ENCODE data around the gene MARCKSL1. TPM values are rescaled to one million over a fixed set of nuclear protein-coding genes. Genes with fewer than 3 reads are reported as not detected.

MARCKSL1 gene
- polyA plus RNA-seq, 1 donor (not counting 4 experiments of a cell fraction or from before 2014, with no cell fraction given), result 8.5 TPM

DNA sequence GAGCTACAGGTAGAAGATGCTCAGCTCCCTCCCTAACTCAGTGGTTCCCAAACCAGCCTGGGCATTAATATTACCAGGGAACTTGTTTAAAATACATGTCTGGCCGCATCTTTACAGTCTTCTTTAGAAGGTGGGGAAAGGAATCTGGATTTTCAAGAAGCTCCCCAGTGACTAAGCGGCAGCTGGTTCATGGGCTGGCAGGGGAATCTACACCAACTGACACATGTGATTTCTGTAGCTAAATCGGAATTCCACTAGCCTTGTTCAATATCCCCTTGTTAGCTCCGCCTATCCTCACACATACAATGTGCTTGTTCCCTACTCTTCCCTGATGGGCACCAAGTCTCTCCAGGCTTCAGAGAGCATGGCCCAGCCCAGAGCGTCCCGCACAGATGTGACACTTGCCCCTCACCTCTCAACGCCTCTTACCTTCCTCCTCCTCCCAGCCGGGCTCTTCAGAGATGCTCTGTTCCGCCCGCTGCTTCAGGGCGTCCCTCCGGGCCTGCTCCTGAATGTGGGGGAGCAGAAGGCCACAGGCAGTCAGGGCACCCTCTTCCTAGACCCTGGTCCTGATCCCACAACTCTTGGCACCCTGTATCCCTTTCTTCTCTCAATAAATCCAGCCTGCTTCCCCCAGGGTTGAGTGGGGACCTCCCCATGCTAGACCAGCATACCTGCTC, 41.6 kb upstream of the MARCKSL1 start:
- H4K20me1 ChIP-seq (ENCODE audit: control insufficient read depth, extremely low read depth, insufficient read depth, low read length), result no peaks in the 10 kb centered on the region
- FAIRE-seq (no peak), DNase-seq (ENCODE audit: low read depth, low spot score) (no peak)
- H3K9ac ChIP-seq (ENCODE audit: control insufficient read depth, extremely low read depth, insufficient read depth, low read length), result no peak overlapping the region
- no peak overlapping the region for H3K27ac ChIP-seq (ENCODE audit: control insufficient read depth, insufficient read depth, low read length)
- no peak overlapping the region for H2AFZ ChIP-seq (ENCODE audit: control insufficient read depth, low read length)
- H3K79me2 ChIP-seq (ENCODE audit: control insufficient read depth, insufficient read depth, low read length), result no peaks in the 10 kb centered on the region
- no peak overlapping the region for H3K4me3 ChIP-seq (ENCODE audit: control insufficient read depth in 2 of 3, extremely low read depth in 1 of 3, insufficient read depth in 2 of 3, low read depth in 1 of 3, low read length in 3 of 3)
- no peak overlapping the region for H3K4me2 ChIP-seq (ENCODE audit: control insufficient read depth, extremely low read depth, insufficient read depth, low read depth, low read length)
- H3K27me3 ChIP-seq (ENCODE audit: control insufficient read depth, extremely low read depth, insufficient read depth, low read length), result no peaks in the 10 kb centered on the region
- no peaks in the 10 kb centered on the region for H3K9me1 ChIP-seq (ENCODE audit: control insufficient read depth, extremely low read depth, insufficient read depth, low read length)
- H3K9me3 ChIP-seq (ENCODE audit: control insufficient read depth, low read depth, low read length), result no peaks in the 10 kb centered on the region
- dilution Hi-C loops (cut with MboI; ENCODE audit: extremely low pct_ligation_motif_present, low sequenced_read_pairs), result no loop called here
- no peaks in the 10 kb centered on the region for H3K4me1 ChIP-seq (ENCODE audit: control insufficient read depth, extremely low read depth, insufficient read depth, low read length)
- TF ChIP-seq, protein P1, sequence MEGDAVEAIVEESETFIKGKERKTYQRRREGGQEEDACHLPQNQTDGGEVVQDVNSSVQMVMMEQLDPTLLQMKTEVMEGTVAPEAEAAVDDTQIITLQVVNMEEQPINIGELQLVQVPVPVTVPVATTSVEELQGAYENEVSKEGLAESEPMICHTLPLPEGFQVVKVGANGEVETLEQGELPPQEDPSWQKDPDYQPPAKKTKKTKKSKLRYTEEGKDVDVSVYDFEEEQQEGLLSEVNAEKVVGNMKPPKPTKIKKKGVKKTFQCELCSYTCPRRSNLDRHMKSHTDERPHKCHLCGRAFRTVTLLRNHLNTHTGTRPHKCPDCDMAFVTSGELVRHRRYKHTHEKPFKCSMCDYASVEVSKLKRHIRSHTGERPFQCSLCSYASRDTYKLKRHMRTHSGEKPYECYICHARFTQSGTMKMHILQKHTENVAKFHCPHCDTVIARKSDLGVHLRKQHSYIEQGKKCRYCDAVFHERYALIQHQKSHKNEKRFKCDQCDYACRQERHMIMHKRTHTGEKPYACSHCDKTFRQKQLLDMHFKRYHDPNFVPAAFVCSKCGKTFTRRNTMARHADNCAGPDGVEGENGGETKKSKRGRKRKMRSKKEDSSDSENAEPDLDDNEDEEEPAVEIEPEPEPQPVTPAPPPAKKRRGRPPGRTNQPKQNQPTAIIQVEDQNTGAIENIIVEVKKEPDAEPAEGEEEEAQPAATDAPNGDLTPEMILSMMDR (optimal IDR thresholded peaks at IDR 0.05 in 1 of 3, IDR thresholded peaks at IDR 0.05 in 1 of 3, conservative IDR thresholded peaks at IDR 0.05 in 1 of 3; ENCODE audit: extremely low read depth in 1 of 3, insufficient read depth in 2 of 3, low read length in 3 of 3), result no peak
- TF ChIP-seq EZH2 (IDR thresholded peaks at IDR 0.05; ENCODE audit: low read length), result no peak
- peaks cover 43 to 57% of the 10 kb centered on the region in 2 experiments for H3K36me3 ChIP-seq (ENCODE audit: control insufficient read depth in 2 of 2, extremely low read depth in 1 of 2, insufficient read depth in 2 of 2, low read length in 2 of 2)

DNA sequence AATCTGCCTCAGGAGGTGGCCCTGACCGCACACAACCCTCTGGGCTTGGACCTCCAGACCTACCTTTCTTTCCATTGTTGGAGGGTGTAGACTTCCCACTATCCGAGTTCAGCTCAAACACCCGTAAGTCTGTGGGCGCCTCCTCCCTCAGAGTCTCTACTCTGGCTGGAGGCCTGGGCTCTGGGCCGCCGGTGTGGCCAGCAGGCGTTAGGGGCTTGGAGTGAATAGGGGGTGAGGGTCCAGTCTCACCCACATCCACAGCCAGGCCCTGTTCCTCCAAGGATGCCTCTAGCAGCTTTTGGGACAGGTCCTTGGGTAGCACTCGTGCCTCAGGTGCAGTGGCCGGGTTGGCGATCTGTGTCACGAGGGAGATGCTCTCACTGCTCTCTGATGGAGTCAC, 40.2 kb upstream of the MARCKSL1 start:
- Histone ChIP-seq H3K4me2 (ENCODE audit: control insufficient read depth, extremely low read depth, insufficient read depth, low read depth, low read length) (no peak overlapping the region), H3K4me1 (ENCODE audit: control insufficient read depth, extremely low read depth, insufficient read depth, low read length) (no peaks in the 10 kb centered on the region), H4K20me1 (ENCODE audit: control insufficient read depth, extremely low read depth, insufficient read depth, low read length) (no peaks in the 10 kb centered on the region), H3K27ac (ENCODE audit: control insufficient read depth, insufficient read depth, low read length) (no peak overlapping the region), H3K9me1 (ENCODE audit: control insufficient read depth, extremely low read depth, insufficient read depth, low read length) (no peaks in the 10 kb centered on the region), H3K36me3 (ENCODE audit: control insufficient read depth in 2 of 2, extremely low read depth in 1 of 2, insufficient read depth in 2 of 2, low read length in 2 of 2) (peaks cover 52 to 62% of the 10 kb centered on the region in 2 experiments), H3K79me2 (ENCODE audit: control insufficient read depth, insufficient read depth, low read length) (no peaks in the 10 kb centered on the region), H3K9me3 (ENCODE audit: control insufficient read depth, low read depth, low read length) (no peaks in the 10 kb centered on the region), H3K27me3 (ENCODE audit: control insufficient read depth, extremely low read depth, insufficient read depth, low read length) (no peaks in the 10 kb centered on the region), H3K9ac (ENCODE audit: control insufficient read depth, extremely low read depth, insufficient read depth, low read length) (no peak overlapping the region), H3K4me3 (ENCODE audit: control insufficient read depth in 2 of 3, extremely low read depth in 1 of 3, insufficient read depth in 2 of 3, low read depth in 1 of 3, low read length in 3 of 3) (no peak overlapping the region), H2AFZ (ENCODE audit: control insufficient read depth, low read length) (no peak overlapping the region)
- dilution Hi-C loops (cut with MboI; ENCODE audit: extremely low pct_ligation_motif_present, low sequenced_read_pairs), result no loop called here
- no peak for TF ChIP-seq EZH2 (IDR thresholded peaks at IDR 0.05; ENCODE audit: low read length)
- TF ChIP-seq, protein P1 (optimal IDR thresholded peaks at IDR 0.05 in 1 of 3, IDR thresholded peaks at IDR 0.05 in 1 of 3, conservative IDR thresholded peaks at IDR 0.05 in 1 of 3; ENCODE audit: extremely low read depth in 1 of 3, insufficient read depth in 2 of 3, low read length in 3 of 3), result no peak
- no peak for DNase-seq (ENCODE audit: low read depth, low spot score)
- no peak for FAIRE-seq
